Measurements from ENCODE around the gene NOL9. TPM values are rescaled to one million over a fixed set of nuclear protein-coding genes. Genes with fewer than 3 reads are reported as not detected.
A peak's percentile ranks its signal among the peaks of the same experiment; 100 is the strongest.

NOL9 gene
- total RNA-seq, 6 experiments from 2014 or later: 26.4 to 36.4 (median 33.4) TPM

DNA sequence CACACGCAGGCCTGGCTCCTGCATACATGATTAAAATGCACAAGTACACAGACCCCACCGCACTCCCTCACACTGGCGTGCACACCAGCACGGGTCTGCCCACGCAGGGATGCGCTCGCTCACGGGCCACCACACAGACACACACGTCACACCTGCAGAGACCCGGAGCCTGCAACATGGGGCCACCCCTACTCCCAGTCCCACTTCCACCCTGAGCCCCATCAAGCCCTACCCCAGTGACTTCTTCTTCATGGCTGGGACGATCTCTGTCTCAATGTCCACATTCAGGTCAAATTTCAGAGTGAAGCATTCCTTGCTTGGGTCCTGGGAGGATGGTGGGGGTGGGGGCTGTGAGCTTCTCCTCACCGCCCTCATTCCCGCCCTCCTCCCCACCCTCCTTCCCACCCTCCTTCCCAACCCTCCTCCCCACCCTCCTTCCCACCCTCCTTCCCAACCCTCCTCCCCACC lies 79.5 kb downstream of the NOL9 start:
- Mint-ChIP-seq H3K9me3 (no peaks in the 10 kb centered on the region), H3K27ac (no peak overlapping the region), H3K27me3 (ENCODE audit: insufficient read depth) (peaks cover 5% of the 10 kb centered on the region), H3K4me3 (no peak overlapping the region), H3K36me3 (ENCODE audit: low read depth) (no peaks in the 10 kb centered on the region), H3K4me1 (ENCODE audit: low read depth) (no peaks in the 10 kb centered on the region)
- no peak for DNase-seq
- no peak for TF ChIP-seq CTCF (IDR thresholded peaks at IDR 0.05)

GRCh38 chr1:6473974-6474814 lies 80.1 kb downstream of the NOL9 start:
- no peak for TF ChIP-seq CTCF (IDR thresholded peaks at IDR 0.05)
- Mint-ChIP-seq H3K27ac (no peak overlapping the region), H3K4me3 (no peak overlapping the region), H3K9me3 (no peaks in the 10 kb centered on the region), H3K36me3 (ENCODE audit: low read depth) (no peaks in the 10 kb centered on the region), H3K27me3 (ENCODE audit: insufficient read depth) (peaks cover 5% of the 10 kb centered on the region), H3K4me1 (ENCODE audit: low read depth) (no peaks in the 10 kb centered on the region)
- no peak for DNase-seq

GRCh38 chr1:6473156-6473555 lies 81.2 kb downstream of the NOL9 start:
- TF ChIP-seq CTCF (IDR thresholded peaks at IDR 0.05): no peak
- no peak for DNase-seq
- Mint-ChIP-seq H3K27ac (no peak overlapping the region), H3K4me1 (ENCODE audit: low read depth) (no peaks in the 10 kb centered on the region), H3K27me3 (ENCODE audit: insufficient read depth) (peaks cover 5% of the 10 kb centered on the region), H3K36me3 (ENCODE audit: low read depth) (no peaks in the 10 kb centered on the region), H3K9me3 (no peaks in the 10 kb centered on the region), H3K4me3 (no peak overlapping the region)

GRCh38 chr1:6472391-6472790 lies 81.9 kb downstream of the NOL9 start:
- Mint-ChIP-seq H3K27me3 (ENCODE audit: insufficient read depth) (peaks cover 5% of the 10 kb centered on the region), H3K4me1 (ENCODE audit: low read depth) (no peaks in the 10 kb centered on the region), H3K27ac (no peak overlapping the region), H3K4me3 (no peak overlapping the region), H3K36me3 (ENCODE audit: low read depth) (no peaks in the 10 kb centered on the region), H3K9me3 (no peaks in the 10 kb centered on the region)
- no peak for DNase-seq
- peak; percentile 58; the same call in 1 of the 2 replicates for TF ChIP-seq CTCF (IDR thresholded peaks at IDR 0.05)

GRCh38 chr1:6471970-6472368 lies 82.3 kb downstream of the NOL9 start:
- Mint-ChIP-seq H3K4me3 (no peak overlapping the region), H3K36me3 (ENCODE audit: low read depth) (no peaks in the 10 kb centered on the region), H3K27me3 (ENCODE audit: insufficient read depth) (peaks cover 5% of the 10 kb centered on the region), H3K4me1 (ENCODE audit: low read depth) (no peaks in the 10 kb centered on the region), H3K27ac (no peak overlapping the region), H3K9me3 (no peaks in the 10 kb centered on the region)
- no peak for DNase-seq
- TF ChIP-seq CTCF (IDR thresholded peaks at IDR 0.05): no peak

Other genes starting within 250 kb of the NOL9 start
- gene ACOT7, start 160.7 kb downstream of the NOL9 start, total RNA-seq (2021; fragmentation: NEBNext Ultra II Directional; extraction: Animal tissue kit (Norgen Biotek cat#: 25700)): 100 to 1,000 TPM; 103 to 125 (median 111) TPM
- gene HES2, start 134.6 kb downstream of the NOL9 start, total RNA-seq (2021; fragmentation: NEBNext Ultra II Directional; extraction: Animal tissue kit (Norgen Biotek cat#: 25700)): under 1 TPM in 4 of 6 experiments, not detected in 2; 0.14 to 0.35 (median 0.30) TPM
- gene ESPN, start 129.7 kb downstream of the NOL9 start, total RNA-seq (2021; fragmentation: NEBNext Ultra II Directional; extraction: Animal tissue kit (Norgen Biotek cat#: 25700)): not detected
- 1 to 10 TPM; 1.8 to 3.2 (median 2.7) TPM for gene TNFRSF25, start 88.3 kb downstream of the NOL9 start, total RNA-seq (2021; fragmentation: NEBNext Ultra II Directional; extraction: Animal tissue kit (Norgen Biotek cat#: 25700))
- 1 to 10 TPM; 6.4 to 7.2 (median 6.6) TPM for gene PLEKHG5, start 62.8 kb downstream of the NOL9 start, total RNA-seq (2021; fragmentation: NEBNext Ultra II Directional; extraction: Animal tissue kit (Norgen Biotek cat#: 25700))
- not detected for gene TAS1R1, start 794 bp upstream of the NOL9 start, total RNA-seq (2021; fragmentation: NEBNext Ultra II Directional; extraction: Animal tissue kit (Norgen Biotek cat#: 25700))
- gene ZBTB48, start 25.5 kb upstream of the NOL9 start, total RNA-seq (2021; fragmentation: NEBNext Ultra II Directional; extraction: Animal tissue kit (Norgen Biotek cat#: 25700)): 10 to 100 TPM; 10.0 to 15.1 (median 11.3) TPM
- gene KLHL21, start 48.4 kb upstream of the NOL9 start, total RNA-seq (2021; fragmentation: NEBNext Ultra II Directional; extraction: Animal tissue kit (Norgen Biotek cat#: 25700)): 10 to 100 TPM; 21.1 to 31.5 (median 22.6) TPM
- gene PHF13, start 59.2 kb upstream of the NOL9 start, total RNA-seq (2021; fragmentation: NEBNext Ultra II Directional; extraction: Animal tissue kit (Norgen Biotek cat#: 25700)): 10 to 100 TPM; 18.0 to 19.9 (median 19.0) TPM
- 10 to 100 TPM; 12.9 to 18.2 (median 16.2) TPM for gene THAP3, start 70.4 kb upstream of the NOL9 start, total RNA-seq (2021; fragmentation: NEBNext Ultra II Directional; extraction: Animal tissue kit (Norgen Biotek cat#: 25700))
- 10 to 100 TPM; 66.6 to 79.5 (median 73.0) TPM for gene DNAJC11, start 147.3 kb upstream of the NOL9 start, total RNA-seq (2021; fragmentation: NEBNext Ultra II Directional; extraction: Animal tissue kit (Norgen Biotek cat#: 25700))
- 10 to 100 TPM; 78.1 to 96.6 (median 86.1) TPM for gene CAMTA1, start 230.9 kb upstream of the NOL9 start, total RNA-seq (2021; fragmentation: NEBNext Ultra II Directional; extraction: Animal tissue kit (Norgen Biotek cat#: 25700))

All from HFFc6 (cell line).